ENCODE data around the gene MTARC2.
"Not testable (repeated sequence)": the region's sequence is repeated elsewhere in the genome, so short reads cannot be mapped to it uniquely, and the experiment has no call there.

Gene MTARC2

GRCh38 chr1:220732137-220732536, 16.0 kb upstream of the MTARC2 start:
- no peak for DNase-seq (ENCODE audit: low read depth, low spot score)

GRCh38 chr1:220732621-220733020, 15.5 kb upstream of the MTARC2 start:
- no peak for DNase-seq (ENCODE audit: low read depth, low spot score)

- peak; percentile 79 for DNase-seq (ENCODE audit: low read depth, low spot score)
These were observed 15.0 kb upstream of the MTARC2 start for GRCh38 chr1:220733086-220733601.

DNA sequence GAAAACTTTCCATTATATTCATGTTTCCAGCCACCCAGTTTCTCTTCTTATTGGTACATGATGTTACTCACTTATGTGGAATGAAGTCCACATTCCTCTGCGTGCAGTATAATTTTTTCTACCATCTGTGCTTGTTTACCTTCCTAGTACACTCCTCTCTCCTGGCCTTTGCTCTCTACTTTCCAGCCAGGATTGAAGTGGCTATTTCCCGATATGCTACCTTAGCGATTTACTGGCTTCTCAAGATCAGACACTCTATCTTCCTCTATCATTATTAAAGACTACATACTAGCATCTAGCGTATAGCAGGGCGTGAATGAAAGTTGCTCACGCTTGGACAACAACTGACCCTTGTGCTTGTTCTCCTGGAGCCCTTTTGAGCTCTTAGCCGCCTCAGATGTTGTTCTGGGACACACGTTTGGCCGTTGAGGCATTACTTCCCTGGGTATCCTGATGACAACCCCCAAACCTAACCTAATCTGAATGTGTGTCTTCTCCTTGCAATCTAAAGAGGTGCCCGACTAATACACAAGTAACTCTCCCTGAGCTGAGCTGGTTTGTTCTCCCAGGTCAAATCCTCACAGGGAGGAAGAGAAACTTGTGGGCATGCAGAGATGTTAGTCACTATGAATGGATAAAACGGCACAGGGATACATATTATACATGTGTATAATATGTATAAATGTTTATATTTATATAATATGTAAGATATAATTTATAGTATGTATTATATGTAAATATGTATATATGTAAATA, 13.4 kb upstream of the MTARC2 start:
- DNase-seq (ENCODE audit: low read depth, low spot score): peak; percentile 77

DNA sequence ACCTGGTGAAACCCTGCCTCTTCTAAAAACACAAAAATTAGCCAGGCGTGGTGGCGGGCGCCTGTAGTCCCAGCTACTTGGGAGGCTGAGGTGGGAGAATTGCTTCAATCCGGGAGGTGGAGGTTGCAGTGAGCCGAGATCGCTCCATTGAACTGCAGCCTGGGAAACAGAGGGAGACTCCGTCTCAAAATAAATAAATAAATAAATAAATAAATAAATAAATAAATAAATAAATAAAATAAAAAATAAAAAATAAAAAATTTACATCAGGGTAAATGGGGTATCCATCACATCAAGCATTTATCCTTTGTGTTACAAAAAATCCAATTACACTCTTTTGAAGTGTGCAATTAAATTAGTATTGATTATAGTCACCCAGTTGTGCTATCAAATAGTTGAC, 11.8 kb upstream of the MTARC2 start:
- DNase-seq (ENCODE audit: low read depth, low spot score): not testable (repeated sequence)

- no peak for DNase-seq (ENCODE audit: low read depth, low spot score)
These were observed 6.8 kb upstream of the MTARC2 start for GRCh38 chr1:220741349-220741748.

DNA sequence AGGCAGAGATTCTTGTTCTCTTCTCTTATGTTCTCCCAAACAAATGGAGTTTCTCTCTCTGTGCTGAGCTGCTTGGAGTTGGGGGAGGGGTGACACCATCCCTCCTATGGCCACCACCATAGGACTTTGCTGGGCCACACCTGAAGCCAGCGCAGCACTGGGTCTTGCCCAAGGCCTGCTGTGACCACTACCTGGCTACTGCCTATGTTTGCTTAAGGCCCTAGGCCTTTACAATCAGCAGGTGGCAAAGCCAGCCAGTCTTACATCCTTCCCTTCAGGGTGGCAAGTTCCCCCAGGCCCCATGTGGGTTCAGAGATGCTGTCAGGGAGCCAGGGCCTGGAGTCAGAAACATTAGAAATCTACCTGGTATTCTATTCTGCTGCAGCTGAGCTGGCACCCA, 6.3 kb upstream of the MTARC2 start:
- DNase-seq (ENCODE audit: low read depth, low spot score): no peak

DNA sequence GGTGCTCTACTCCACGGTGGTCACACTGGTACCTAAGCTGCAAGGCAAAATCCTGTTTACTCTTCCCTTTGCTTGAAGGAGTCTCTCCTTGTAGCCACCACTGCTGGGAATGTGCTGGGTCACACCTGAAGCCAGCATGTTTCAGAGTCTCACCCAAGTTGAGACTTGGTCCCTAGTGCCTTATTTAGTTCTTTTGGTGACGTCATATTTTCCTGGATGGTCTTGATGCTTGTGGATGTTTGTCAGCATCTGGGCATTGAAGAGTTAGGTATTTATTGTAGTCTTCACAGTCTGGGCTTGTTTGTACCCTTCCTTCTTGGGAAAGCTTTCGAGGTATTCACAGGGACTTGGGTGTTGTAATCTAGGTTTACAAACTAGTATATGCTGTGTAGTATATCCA, 5.6 kb upstream of the MTARC2 start:
- DNase-seq (ENCODE audit: low read depth, low spot score): no peak

DNA sequence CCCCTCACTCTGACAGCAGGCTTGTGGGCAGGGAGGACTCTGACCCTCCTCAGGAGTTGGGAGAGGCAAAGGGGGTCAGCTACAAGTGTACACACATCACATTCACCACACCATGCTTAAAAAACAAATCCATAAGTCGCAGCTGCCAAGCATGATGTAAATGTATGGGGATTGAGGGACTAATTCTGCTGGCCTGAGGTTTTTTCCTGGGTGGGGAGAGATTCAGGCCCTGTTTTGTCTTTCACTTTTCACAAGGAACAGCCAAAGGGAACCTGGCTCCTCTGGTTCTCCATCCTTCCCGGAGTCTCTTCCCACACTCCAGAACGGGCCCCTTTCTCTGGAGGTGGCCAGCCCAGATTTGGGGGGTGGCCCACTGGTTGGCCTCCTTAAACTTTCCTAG, 1.3 kb upstream of the MTARC2 start:
- no peak for DNase-seq (ENCODE audit: low read depth, low spot score)

- no peak for DNase-seq (ENCODE audit: low read depth, low spot score)
These were observed 559 bp upstream of the MTARC2 start for GRCh38 chr1:220747437-220748088.

- no peak for DNase-seq (ENCODE audit: low read depth, low spot score)
These were observed 814 bp downstream of the MTARC2 start for GRCh38 chr1:220748936-220749335.

GRCh38 chr1:220750131-220750515, 2.0 kb downstream of the MTARC2 start:
- DNase-seq (ENCODE audit: low read depth, low spot score): peak; percentile 50

DNA sequence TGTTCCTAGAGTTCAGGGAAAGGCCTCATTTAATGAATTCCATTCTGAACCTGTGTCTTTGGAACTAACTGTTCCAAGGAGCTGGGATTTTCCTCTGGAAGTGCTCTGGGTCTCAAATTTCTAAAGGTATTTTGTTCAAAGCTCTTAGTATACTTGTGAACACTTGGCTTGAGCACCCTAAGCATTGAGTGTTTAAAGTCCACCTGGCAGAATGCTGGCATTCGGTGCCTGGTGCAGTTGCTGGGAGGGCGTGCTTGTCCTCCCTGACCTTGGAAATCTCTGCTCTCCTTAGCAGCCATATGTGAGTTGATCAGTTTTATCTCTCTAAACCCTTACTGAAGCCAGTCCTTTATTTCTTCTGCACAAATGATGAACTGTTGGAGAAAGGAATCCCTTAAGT, 3.0 kb downstream of the MTARC2 start:
- no peak for DNase-seq (ENCODE audit: low read depth, low spot score)

DNA sequence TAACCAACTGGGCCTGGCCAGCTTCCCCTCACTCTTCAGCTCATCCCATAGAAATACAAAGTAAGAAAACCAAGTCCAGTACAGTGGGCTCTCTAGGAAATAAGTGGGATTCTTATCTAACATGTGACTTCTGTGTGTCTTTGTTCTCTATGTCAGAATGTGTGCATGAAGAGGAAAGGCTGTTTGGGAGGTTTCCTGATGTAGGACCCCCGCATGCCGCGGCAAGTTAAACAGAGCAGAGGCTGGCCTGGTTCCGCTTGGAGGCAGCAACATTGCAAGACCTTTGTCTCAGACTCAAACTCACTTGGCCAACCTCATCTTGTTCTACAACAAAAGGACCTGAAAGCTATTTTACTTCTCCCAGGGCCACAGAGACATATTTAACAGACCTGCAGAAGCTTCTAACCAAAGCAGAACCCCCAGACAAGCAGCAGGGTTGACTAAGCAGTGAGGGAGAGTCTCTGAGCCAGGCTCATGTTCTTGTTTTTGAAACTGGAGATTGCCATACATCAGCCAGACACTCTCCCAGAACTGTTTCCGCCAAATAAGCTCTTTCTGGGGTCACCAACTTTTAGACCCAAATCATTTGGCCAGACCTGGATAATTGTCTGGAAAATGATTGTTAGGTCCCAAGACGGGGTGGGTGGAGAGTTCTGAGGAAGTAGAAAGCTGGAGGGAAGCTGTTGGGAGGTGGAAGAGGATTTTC, 6.2 kb downstream of the MTARC2 start:
- no peak for DNase-seq (ENCODE audit: low read depth, low spot score)

DNA sequence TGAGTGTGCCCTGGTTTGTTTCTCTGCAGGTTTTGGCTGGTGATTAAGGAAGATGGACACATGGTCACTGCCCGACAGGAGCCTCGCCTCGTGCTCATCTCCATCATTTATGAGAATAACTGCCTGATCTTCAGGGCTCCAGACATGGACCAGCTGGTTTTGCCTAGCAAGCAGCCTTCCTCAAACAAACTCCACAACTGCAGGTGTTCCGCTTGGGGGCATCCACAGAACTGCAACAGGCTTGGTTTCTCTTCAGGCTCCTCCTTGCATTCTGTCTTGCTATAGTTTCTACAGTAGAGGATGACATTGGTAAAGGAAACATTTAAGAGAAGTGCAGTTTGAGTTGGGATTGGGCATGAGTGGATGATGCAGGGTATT, 6.8 kb downstream of the MTARC2 start:
- no peak for DNase-seq (ENCODE audit: low read depth, low spot score)

DNA sequence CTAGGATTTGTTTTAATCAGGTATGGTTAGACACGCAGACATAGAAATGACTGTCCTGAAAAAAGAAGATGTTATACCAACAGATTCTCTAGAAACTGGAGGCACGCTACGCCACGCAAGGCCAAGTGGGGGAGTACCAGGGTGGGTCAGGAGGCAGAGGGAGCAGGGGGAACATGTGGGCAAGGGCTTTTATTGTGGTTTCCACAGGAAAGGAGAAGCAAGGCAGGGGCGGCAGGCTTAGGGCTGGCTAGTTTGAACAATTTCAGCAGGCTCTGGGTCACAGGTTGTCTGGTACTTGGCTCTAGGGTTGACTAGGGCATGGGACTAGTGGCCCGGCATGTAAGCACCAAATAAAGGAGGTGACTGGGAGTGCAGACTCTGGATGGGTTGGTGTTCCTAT, 7.2 kb downstream of the MTARC2 start:
- DNase-seq (ENCODE audit: low read depth, low spot score): no peak

DNA sequence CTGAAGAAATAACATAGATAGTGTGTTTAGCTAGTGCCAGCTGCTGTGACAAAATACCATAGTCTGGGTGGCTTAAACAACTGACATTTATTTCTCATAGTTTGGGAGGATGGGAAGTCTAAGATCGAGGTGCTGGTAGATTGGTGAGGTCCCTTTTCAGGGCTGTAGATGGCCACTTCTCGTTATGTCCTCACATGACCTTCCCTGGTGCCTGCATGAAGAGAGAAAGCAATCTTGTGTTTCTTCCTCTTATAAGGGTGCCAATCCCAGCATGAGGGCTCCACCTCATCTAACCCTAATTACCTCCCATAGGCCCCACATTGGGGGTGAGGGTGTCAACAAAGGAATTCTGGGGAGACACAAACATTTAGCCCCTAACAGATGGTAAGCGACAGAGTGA, 9.3 kb downstream of the MTARC2 start:
- DNase-seq (ENCODE audit: low read depth, low spot score): no peak

DNA sequence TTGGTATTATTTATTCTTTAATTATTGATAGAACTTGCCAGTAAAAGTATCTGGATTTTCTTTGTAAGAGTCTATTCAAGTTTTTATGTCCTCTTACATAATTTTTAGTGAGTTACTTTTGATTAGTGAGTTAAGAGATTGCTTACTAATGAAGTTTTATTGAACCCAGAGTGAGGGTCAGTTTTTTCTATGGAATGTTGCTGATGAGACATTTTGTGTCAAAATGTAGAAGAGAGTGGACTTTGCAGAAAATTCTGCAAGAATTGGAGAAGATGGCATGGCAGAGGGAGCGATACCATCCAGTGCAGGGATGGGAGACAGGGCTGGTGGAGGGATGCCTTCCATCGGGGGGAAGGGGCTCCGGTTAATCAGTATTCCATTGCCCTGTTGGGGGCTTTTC, 11.0 kb downstream of the MTARC2 start:
- no peak for DNase-seq (ENCODE audit: low read depth, low spot score)

GRCh38 chr1:220761688-220762427, 13.7 kb downstream of the MTARC2 start:
- DNase-seq (ENCODE audit: low read depth, low spot score): no peak

DNA sequence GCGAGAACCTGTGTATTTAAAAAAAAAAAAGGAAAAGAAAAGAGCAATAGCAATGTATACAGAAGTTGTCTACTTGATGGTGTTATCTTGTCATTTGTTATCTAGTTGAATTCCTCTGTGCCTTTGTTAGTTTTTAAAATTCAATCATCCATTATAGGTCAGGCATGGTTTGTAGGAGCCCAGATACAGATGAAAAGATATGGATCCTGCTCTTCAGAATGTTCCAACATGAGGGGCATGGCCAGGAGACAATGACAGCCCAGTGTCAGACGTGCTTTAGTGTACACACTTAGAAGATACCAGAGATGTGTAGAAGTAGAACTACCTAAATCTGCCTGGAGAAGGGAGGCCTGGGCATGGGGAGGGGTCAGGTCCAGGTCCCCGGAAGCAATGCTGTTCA, 16.6 kb downstream of the MTARC2 start:
- DNase-seq (ENCODE audit: low read depth, low spot score): no peak

- DNase-seq (ENCODE audit: low read depth, low spot score): no peak
These were observed 19.4 kb downstream of the MTARC2 start for GRCh38 chr1:220767312-220768125.
